ENCODE measurements around the gene RAG2.

DNA sequence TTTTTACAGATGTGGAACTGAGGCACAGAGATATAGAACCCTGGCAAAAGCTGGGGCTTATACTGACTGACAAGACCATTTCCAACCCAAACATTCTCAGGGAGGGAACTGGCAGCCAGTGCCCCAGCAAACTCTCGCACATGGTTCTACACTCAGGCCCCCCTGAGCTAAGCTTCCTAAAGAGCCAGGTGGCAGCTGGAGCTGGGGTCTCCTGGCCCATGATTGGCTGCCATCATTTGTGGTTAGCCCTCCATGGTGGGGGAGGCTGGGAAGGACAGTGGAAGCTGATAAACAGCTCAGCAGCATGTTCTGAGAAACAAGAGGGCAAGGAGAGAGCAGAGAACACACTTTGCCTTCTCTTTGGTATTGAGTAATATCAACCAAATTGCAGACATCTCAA is 30.3 kb downstream of the RAG2 start, which contains the start of gene RAG1:
- TF ChIP-seq, protein P1, sequence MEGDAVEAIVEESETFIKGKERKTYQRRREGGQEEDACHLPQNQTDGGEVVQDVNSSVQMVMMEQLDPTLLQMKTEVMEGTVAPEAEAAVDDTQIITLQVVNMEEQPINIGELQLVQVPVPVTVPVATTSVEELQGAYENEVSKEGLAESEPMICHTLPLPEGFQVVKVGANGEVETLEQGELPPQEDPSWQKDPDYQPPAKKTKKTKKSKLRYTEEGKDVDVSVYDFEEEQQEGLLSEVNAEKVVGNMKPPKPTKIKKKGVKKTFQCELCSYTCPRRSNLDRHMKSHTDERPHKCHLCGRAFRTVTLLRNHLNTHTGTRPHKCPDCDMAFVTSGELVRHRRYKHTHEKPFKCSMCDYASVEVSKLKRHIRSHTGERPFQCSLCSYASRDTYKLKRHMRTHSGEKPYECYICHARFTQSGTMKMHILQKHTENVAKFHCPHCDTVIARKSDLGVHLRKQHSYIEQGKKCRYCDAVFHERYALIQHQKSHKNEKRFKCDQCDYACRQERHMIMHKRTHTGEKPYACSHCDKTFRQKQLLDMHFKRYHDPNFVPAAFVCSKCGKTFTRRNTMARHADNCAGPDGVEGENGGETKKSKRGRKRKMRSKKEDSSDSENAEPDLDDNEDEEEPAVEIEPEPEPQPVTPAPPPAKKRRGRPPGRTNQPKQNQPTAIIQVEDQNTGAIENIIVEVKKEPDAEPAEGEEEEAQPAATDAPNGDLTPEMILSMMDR (conservative IDR thresholded peaks at IDR 0.05 in 1 of 2, IDR thresholded peaks at IDR 0.05 in 1 of 2; ENCODE audit: extremely low read depth in 1 of 2, insufficient read depth in 1 of 2, low read depth in 1 of 2, low read length in 2 of 2), result no peak
- TF ChIP-seq EZH2 (IDR thresholded peaks at IDR 0.05; ENCODE audit: borderline replicate concordance, low read length), result no peak

Data from mammary epithelial cell (primary cell).